ENCODE results near the gene FTSJ3.

DNA sequence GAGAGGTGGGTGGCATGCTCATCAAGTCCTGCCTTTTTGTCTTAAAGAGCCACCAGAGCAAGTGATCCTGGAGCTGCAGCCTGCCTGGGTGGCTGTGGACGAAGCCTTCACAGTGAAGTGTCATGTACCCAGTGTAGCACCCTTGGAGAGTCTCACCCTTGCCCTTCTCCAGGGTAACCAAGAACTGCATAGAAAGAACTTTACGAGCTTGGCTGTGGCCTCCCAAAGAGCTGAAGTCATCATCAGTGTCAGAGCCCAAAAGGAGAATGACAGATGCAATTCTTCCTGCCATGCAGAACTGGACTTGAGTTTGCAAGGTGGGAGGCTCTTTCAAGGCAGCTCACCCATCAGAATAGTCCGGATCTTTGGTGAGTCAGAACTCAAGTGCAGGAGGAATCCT lies 31.8 kb upstream of the FTSJ3 start:
- TF ChIP-seq POLR2A (IDR thresholded peaks at IDR 0.05; ENCODE audit: low read length) (no peak), GATA1 (IDR thresholded peaks at IDR 0.05; ENCODE audit: low read depth, low read length) (no peak)

All from erythroblast (primary cell).